HEK293 (cell line): Measurements from ENCODE around the gene AEBP2.

ENCODE experiments used
- ATF2 ChIP-seq: fragments of 450-650 bp; formaldehyde crosslinking; IDR thresholded peaks from 2 replicates; pipeline ENCODE4 v1.5.1; 2016; ENCODE audit warnings: missing biosample characterization, missing genetic modification characterization, low read depth
- CTCF ChIP-seq: fragments of 450-650 bp; formaldehyde crosslinking; IDR thresholded peaks from 2 replicates; pipeline ENCODE4 v1.5.1; 2016; ENCODE audit warnings: missing biosample characterization, missing genetic modification characterization
- HOXD13 ChIP-seq: sonication (generic); formaldehyde crosslinking; IDR thresholded peaks from 2 replicates; pipeline ENCODE4 v1.8.0; 2022; ENCODE audit warnings: missing genetic modification reagents, borderline replicate concordance
- SETDB1 ChIP-seq: IDR thresholded peaks from one replicate; pipeline ENCODE4 v1.6.1; 2017; ENCODE audit warnings: mild to moderate bottlenecking, low read length, moderate library complexity, mixed read lengths; ENCODE audit not compliant: insufficient read length
- ZFP37 ChIP-seq: fragments of 450-650 bp; formaldehyde crosslinking; IDR thresholded peaks from 2 replicates; pipeline ENCODE4 v1.5.1; 2016; ENCODE audit warnings: missing biosample characterization, missing genetic modification characterization
- ZNF132 ChIP-seq: fragments of 450-650 bp; formaldehyde crosslinking; IDR thresholded peaks from 2 replicates; pipeline ENCODE4 v1.5.1; 2017; ENCODE audit warnings: missing biosample characterization, missing genetic modification characterization, borderline replicate concordance
- ZNF26 ChIP-seq: fragments of 450-650 bp; formaldehyde crosslinking; IDR thresholded peaks from 2 replicates; pipeline ENCODE4 v1.5.1; 2016; ENCODE audit warnings: missing biosample characterization, missing genetic modification characterization
- ZNF274 ChIP-seq, 2 experiments: fragments of 200-500 bp in 1 of 2; fragments of 450-650 bp in 1 of 2; sonication (Bioruptor generic) in 1 of 2; formaldehyde crosslinking in 1 of 2; IDR thresholded peaks; 2 replicates each; pipeline versions ENCODE4 v1.5.1 to v1.6.1; 2014 to 2016; ENCODE audit warnings: borderline replicate concordance in 1 of 2, inconsistent platforms in 1 of 2, low read length in 1 of 2, missing biosample characterization in 1 of 2, missing genetic modification characterization in 1 of 2
- ZNF473 ChIP-seq: fragments of 450-650 bp; formaldehyde crosslinking; IDR thresholded peaks from 2 replicates; pipeline ENCODE4 v1.5.1; 2017; ENCODE audit warnings: missing biosample characterization, missing genetic modification characterization
- ZNF830 ChIP-seq: fragments of 450-650 bp; IDR thresholded peaks from 2 replicates; pipeline ENCODE4 v1.5.0; 2018; ENCODE audit warnings: missing biosample characterization, missing genetic modification characterization, low read depth, mild to moderate bottlenecking, moderate library complexity
- ZSCAN18 ChIP-seq: fragments of 450-650 bp; formaldehyde crosslinking; IDR thresholded peaks from 2 replicates; pipeline ENCODE4 v1.5.1; 2016; ENCODE audit warnings: missing biosample characterization, missing genetic modification characterization

GRCh38 chr12:19453961-19454360 is 14.7 kb downstream of the AEBP2 start:
- TF ChIP-seq ZNF132 (tag by site-specific recombination), result no peak
- TF ChIP-seq CTCF, result no peak
- no peak for TF ChIP-seq ZFP37
- no peak for TF ChIP-seq ZNF830
- no peak for TF ChIP-seq SETDB1
- TF ChIP-seq HOXD13 (CRISPR knock-in tag), result no peak
- no peak for TF ChIP-seq ZSCAN18
- TF ChIP-seq ZNF26, result no peak
- no peak for TF ChIP-seq ATF2 (tag by site-specific recombination)
- no peak for TF ChIP-seq ZNF274 (IDR thresholded peaks at IDR 0.05; ENCODE audit: low read length)
- no peak for TF ChIP-seq ZNF274 (tag by site-specific recombination; IDR thresholded peaks at IDR 0.05; ENCODE audit: borderline replicate concordance)
- no peak for TF ChIP-seq ZNF473 (tag by site-specific recombination)
